ENCODE measurements around the gene AMZ2. TPM values are rescaled to one million over a fixed set of nuclear protein-coding genes. Genes with fewer than 3 reads are reported as not detected.
"Not testable (repeated sequence)": the region's sequence is repeated elsewhere in the genome, so short reads cannot be mapped to it uniquely, and the experiment has no call there.

AMZ2 gene
- total RNA-seq, 1 experiment from 2014 or later = 88.3 TPM

- POLR2A ChIA-PET (ENCODE audit: unreplicated experiment) = no interaction called here
- Histone ChIP-seq H3K4me2 (peak overlapping the region; percentile 90), H3K79me2 (ENCODE audit: low read depth) (no peaks in the 10 kb centered on the region), H3K4me3 (peak overlapping the region; percentile 50; the same call in 1 of the 2 replicates), H3K36me3 (ENCODE audit: low read depth) (no peaks in the 10 kb centered on the region), H3K27me3 (ENCODE audit: insufficient read depth, low read depth) (peaks cover 18% of the 10 kb centered on the region), H3F3A (ENCODE audit: insufficient read depth, low read depth) (peaks cover 11% of the 10 kb centered on the region; the same call in 1 of the 2 replicates), H3K9me3 (ENCODE audit: insufficient read depth, low read depth) (no peaks in the 10 kb centered on the region), H3K27ac (no peak overlapping the region), H3K9me2 (ENCODE audit: insufficient read depth) (no peaks in the 10 kb centered on the region), H2AFZ (0 out of 2 replicates have a peak overlapping the region, but pooled peaks have one; percentile 76), H3K4me1 (replicated peaks; ENCODE audit: insufficient read depth) (peaks cover 18% of the 10 kb centered on the region; the same call in 1 of the 2 replicates), H4K20me1 (ENCODE audit: insufficient read depth) (no peaks in the 10 kb centered on the region)
- no peak for DNase-seq
- intact Hi-C loops (cut with micrococcal nuclease; ENCODE audit: unreplicated experiment) = loop anchor here (1.0 to 10.0 kb wide), 5 partner anchors 28 to 555 kb away; partner anchors contain the start of gene C17orf58
- no TSS peak for BruUV-seq (replicated peaks)
- CTCF ChIA-PET = interaction anchor here (0.6 to 1.6 kb wide), 4 partner anchors 16 to 1265 kb away, joined by 3 to 10 read pairs (median 4); no protein-coding TSS in a partner anchor
- TF ChIP-seq EZH2 (IDR thresholded peaks at IDR 0.05; ENCODE audit: low read depth) (no peak), CTCF (conservative IDR thresholded peaks at IDR 0.05) (no peak)
Measured at GRCh38 chr17:68199837-68200688, 47.8 kb upstream of the AMZ2 start.

- Histone ChIP-seq H4K20me1 (ENCODE audit: insufficient read depth) (no peaks in the 10 kb centered on the region), H3K4me1 (replicated peaks; ENCODE audit: insufficient read depth) (peaks cover 18% of the 10 kb centered on the region; the same call in 1 of the 2 replicates), H3K4me3 (peak overlapping the region; percentile 50; the same call in 1 of the 2 replicates), H3K9me2 (ENCODE audit: insufficient read depth) (no peaks in the 10 kb centered on the region), H3K27ac (no peak overlapping the region), H3F3A (ENCODE audit: insufficient read depth, low read depth) (peaks cover 11% of the 10 kb centered on the region; the same call in 1 of the 2 replicates), H3K9me3 (ENCODE audit: insufficient read depth, low read depth) (no peaks in the 10 kb centered on the region), H2AFZ (0 out of 2 replicates have a peak overlapping the region, but pooled peaks have one; percentile 76), H3K4me2 (peak overlapping the region; percentile 90), H3K27me3 (ENCODE audit: insufficient read depth, low read depth) (peaks cover 15% of the 10 kb centered on the region), H3K79me2 (ENCODE audit: low read depth) (no peaks in the 10 kb centered on the region), H3K36me3 (ENCODE audit: low read depth) (no peaks in the 10 kb centered on the region)
- peak; percentile 83 for TF ChIP-seq CTCF (conservative IDR thresholded peaks at IDR 0.05)
- TF ChIP-seq EZH2 (IDR thresholded peaks at IDR 0.05; ENCODE audit: low read depth) = no peak
- no TSS peak for BruUV-seq (replicated peaks)
- intact Hi-C loops (cut with micrococcal nuclease; ENCODE audit: unreplicated experiment) = loop anchor here (1.0 to 10.0 kb wide), 4 partner anchors 29 to 236 kb away; partner anchors contain the start of gene C17orf58
- DNase-seq = peak; percentile 52 to 81
- ChIA-PET CTCF (interaction anchor here (0.6 to 1.6 kb wide), 4 partner anchors 17 to 1264 kb away, joined by 3 to 10 read pairs (median 4); no protein-coding TSS in a partner anchor), POLR2A (ENCODE audit: unreplicated experiment) (interaction anchor here (0.5 kb wide), 1 partner anchor 509 kb away, joined by 8 read pairs; no protein-coding TSS in a partner anchor)
Measured at GRCh38 chr17:68200689-68201417, 47.0 kb upstream of the AMZ2 start.

GRCh38 chr17:68201418-68201771 lies 46.4 kb upstream of the AMZ2 start:
- ChIA-PET CTCF (interaction anchor here (0.6 to 1.6 kb wide), 4 partner anchors 20 to 144 kb away, joined by 3 to 10 read pairs (median 5); no protein-coding TSS in a partner anchor), POLR2A (ENCODE audit: unreplicated experiment) (interaction anchor here (0.5 kb wide), 1 partner anchor 508 kb away, joined by 8 read pairs; no protein-coding TSS in a partner anchor)
- not testable (repeated sequence) for H2AFZ ChIP-seq; DNase-seq; H3K36me3 ChIP-seq (ENCODE audit: low read depth); H3K9me3 ChIP-seq (ENCODE audit: insufficient read depth, low read depth); H3K4me2 ChIP-seq; H4K20me1 ChIP-seq (ENCODE audit: insufficient read depth); BruUV-seq (replicated peaks); H3K27ac ChIP-seq; H3K4me3 ChIP-seq; H3K9me2 ChIP-seq (ENCODE audit: insufficient read depth); H3K79me2 ChIP-seq (ENCODE audit: low read depth)
- peaks cover 12% of the 10 kb centered on the region for H3K27me3 ChIP-seq (ENCODE audit: insufficient read depth, low read depth)
- peaks cover 11% of the 10 kb centered on the region; the same call in 1 of the 2 replicates for H3F3A ChIP-seq (ENCODE audit: insufficient read depth, low read depth)
- intact Hi-C loops (cut with micrococcal nuclease; ENCODE audit: unreplicated experiment) = loop anchor here (2.0 to 10.0 kb wide), 3 partner anchors 45 to 235 kb away; partner anchors contain the start of gene C17orf58
- peaks cover 21% of the 10 kb centered on the region; the same call in 1 of the 2 replicates for H3K4me1 ChIP-seq (replicated peaks; ENCODE audit: insufficient read depth)

- H3K27ac ChIP-seq; DNase-seq; H3K9me3 ChIP-seq (ENCODE audit: insufficient read depth, low read depth); BruUV-seq (replicated peaks); H3K4me2 ChIP-seq; H3K79me2 ChIP-seq (ENCODE audit: low read depth); H4K20me1 ChIP-seq (ENCODE audit: insufficient read depth); H2AFZ ChIP-seq; H3K9me2 ChIP-seq (ENCODE audit: insufficient read depth); H3K27me3 ChIP-seq (ENCODE audit: insufficient read depth, low read depth); POLR2A ChIA-PET (ENCODE audit: unreplicated experiment); H3K4me3 ChIP-seq; H3K36me3 ChIP-seq (ENCODE audit: low read depth): not testable (repeated sequence)
- H3F3A ChIP-seq (ENCODE audit: insufficient read depth, low read depth) = peaks cover 11% of the 10 kb centered on the region; the same call in 1 of the 2 replicates
- H3K4me1 ChIP-seq (replicated peaks; ENCODE audit: insufficient read depth) = peaks cover 22% of the 10 kb centered on the region; the same call in 1 of the 2 replicates
- CTCF ChIA-PET = interaction anchor here (0.6 kb wide), 1 partner anchor 115 kb away, joined by 5 read pairs; no protein-coding TSS in a partner anchor
- intact Hi-C loops (cut with micrococcal nuclease; ENCODE audit: unreplicated experiment) = loop anchor here (10.0 kb wide), 1 partner anchor 208 kb away; the partner anchor contains the start of gene C17orf58
Measured at GRCh38 chr17:68202321-68202720, 45.5 kb upstream of the AMZ2 start.
